Breast epithelium (tissue), 3 donors: ENCODE results near the gene SAMD11.

ENCODE experiments used
- POLR2A ChIP-seq: fragments of 450-650 bp; IDR thresholded peaks from one replicate; pipeline ENCODE4 v1.6.1; 2016; ENCODE audit warnings: antibody characterized with exemption, mild to moderate bottlenecking, moderate library complexity
- POLR2AphosphoS5 ChIP-seq, 3 donors: sonication (generic); formaldehyde crosslinking; IDR thresholded peaks; one replicate each; pipeline ENCODE4 v1.6.1; 2017; ENCODE audit warnings: antibody characterized with exemption in 3 of 3
- TF ChIP-seq, protein P1 (sequence below), 3 donors: fragments of 450-650 bp; IDR thresholded peaks; one replicate each; pipeline ENCODE4 v1.5.1; 2016 to 2017; ENCODE audit warnings: antibody characterized with exemption in 3 of 3, mild to moderate bottlenecking in 3 of 3, moderate library complexity in 3 of 3

DNA sequence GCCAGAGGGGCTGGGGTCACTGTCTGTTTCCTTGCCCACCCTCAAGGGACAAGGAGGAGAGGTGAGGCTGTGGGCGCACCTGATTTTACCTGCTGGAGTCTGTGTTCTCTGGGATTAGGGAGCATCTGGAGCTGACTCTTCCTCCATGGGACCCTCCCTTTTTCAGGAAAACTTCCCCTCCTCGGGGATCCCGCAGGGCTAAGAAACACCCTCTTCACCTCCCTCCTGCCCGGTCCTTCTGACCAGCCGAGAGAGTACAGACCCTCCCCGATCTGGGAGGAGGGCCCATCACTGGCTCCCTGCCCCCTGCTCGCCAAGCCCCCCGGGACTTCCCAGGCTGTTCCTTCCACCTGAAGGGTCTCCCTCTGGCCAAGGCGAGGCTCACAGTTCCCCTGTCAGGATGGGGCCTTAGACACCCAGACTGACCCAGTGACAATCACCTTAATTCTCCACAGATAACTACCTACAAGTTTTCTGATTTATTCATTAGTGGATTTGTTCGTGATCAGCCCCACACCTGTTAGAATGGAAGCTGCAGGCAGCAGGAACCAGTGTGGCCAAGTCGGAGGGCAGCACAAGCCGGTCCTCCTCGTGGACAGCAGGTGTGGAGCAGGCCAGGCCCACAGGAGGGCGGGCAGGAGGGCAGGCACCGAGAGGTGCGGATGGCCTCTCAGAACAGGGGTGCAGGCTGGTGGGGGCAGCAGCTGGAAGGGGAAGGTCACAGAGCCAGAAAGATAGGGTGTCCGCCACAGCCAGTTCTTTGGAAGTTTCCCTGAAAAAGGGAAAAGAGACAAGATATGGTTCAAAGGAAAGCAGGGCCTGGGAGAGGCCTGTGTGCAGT is 15.9 kb upstream of the SAMD11 start:
- TF ChIP-seq POLR2AphosphoS5 (IDR thresholded peaks at IDR 0.05) (no peak), POLR2A (no peak)
- TF ChIP-seq, protein P1, sequence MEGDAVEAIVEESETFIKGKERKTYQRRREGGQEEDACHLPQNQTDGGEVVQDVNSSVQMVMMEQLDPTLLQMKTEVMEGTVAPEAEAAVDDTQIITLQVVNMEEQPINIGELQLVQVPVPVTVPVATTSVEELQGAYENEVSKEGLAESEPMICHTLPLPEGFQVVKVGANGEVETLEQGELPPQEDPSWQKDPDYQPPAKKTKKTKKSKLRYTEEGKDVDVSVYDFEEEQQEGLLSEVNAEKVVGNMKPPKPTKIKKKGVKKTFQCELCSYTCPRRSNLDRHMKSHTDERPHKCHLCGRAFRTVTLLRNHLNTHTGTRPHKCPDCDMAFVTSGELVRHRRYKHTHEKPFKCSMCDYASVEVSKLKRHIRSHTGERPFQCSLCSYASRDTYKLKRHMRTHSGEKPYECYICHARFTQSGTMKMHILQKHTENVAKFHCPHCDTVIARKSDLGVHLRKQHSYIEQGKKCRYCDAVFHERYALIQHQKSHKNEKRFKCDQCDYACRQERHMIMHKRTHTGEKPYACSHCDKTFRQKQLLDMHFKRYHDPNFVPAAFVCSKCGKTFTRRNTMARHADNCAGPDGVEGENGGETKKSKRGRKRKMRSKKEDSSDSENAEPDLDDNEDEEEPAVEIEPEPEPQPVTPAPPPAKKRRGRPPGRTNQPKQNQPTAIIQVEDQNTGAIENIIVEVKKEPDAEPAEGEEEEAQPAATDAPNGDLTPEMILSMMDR (IDR thresholded peaks at IDR 0.05), result no peak
